ENCODE measurements around the gene MESP2.

The MESP2 gene

DNA sequence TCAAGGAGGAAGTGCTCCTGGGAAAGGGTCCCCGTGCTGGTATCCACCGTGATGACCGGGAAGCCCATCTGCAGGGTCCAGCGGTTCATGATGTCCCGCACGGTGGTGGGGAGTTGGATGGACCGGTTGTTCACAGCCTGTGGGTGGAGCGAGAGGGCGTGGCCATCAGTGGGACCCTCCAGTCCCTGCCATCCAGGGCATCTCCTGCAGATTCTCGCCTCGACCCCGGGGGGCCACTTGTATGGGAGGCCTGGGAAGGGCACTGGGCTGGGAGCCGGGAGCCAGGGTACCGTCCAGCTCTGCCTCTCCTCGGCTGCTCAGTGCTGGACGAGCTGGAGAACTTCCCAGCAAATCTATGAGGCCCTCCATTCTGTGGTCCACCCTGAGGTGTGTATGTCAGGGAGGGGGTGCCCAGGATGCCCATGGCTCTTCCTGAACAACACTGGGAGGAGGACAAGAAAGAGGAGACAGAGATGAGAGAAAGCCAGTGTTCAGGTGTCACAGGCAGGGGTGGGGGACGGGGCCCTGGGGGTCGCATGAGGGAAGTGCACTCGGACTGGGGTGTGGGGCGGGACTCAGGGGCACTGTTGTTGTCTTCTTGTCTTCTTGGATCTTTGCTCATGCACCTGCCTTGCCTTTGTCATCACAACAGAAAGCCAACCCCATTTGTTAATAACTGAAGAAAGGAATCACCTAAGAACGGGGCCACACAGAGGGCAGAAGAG lies 25.5 kb downstream of the MESP2 start:
- no peak for DNase-seq (ENCODE audit: low read depth in 2 of 2)

DNA sequence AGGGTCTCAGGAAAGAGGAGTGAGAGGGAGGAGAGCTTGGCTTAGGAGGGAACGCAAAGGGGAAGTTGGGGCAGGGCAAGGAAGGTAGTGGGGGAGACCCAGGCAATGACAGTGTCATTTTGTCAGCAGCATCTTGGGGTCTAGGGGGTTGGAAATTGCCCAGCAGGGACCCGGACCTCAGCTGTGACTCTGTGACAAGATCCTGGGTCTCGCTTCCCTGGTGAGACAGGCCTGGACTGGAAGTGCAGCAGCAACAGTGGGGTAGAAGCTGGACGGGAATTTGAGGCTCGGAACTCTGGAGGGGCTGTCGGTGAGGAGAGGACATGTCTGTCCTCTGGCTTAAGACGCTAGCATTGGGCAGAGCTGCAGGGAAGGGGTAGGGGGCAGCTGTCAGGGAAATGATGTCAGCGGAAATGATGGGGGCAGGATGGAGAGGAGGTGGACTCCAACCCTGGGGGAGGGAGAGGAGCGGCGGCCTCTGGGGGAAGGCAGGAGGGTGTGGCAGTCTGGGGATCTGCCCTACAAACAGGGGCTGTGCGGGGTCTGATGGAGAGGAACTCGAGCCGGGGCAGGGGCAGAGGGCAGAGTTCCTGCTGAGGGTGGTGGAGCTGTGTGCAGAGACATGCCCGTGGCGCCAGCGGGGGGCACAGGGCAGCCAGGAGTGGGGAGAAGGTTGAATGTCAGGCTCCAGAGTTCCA lies 26.2 kb downstream of the MESP2 start:
- DNase-seq (ENCODE audit: low read depth in 2 of 2) = no peak

- DNase-seq (ENCODE audit: low read depth in 2 of 2) = no peak
Observed at GRCh38 chr15:89802986-89803824, 27.1 kb downstream of the MESP2 start.

DNA sequence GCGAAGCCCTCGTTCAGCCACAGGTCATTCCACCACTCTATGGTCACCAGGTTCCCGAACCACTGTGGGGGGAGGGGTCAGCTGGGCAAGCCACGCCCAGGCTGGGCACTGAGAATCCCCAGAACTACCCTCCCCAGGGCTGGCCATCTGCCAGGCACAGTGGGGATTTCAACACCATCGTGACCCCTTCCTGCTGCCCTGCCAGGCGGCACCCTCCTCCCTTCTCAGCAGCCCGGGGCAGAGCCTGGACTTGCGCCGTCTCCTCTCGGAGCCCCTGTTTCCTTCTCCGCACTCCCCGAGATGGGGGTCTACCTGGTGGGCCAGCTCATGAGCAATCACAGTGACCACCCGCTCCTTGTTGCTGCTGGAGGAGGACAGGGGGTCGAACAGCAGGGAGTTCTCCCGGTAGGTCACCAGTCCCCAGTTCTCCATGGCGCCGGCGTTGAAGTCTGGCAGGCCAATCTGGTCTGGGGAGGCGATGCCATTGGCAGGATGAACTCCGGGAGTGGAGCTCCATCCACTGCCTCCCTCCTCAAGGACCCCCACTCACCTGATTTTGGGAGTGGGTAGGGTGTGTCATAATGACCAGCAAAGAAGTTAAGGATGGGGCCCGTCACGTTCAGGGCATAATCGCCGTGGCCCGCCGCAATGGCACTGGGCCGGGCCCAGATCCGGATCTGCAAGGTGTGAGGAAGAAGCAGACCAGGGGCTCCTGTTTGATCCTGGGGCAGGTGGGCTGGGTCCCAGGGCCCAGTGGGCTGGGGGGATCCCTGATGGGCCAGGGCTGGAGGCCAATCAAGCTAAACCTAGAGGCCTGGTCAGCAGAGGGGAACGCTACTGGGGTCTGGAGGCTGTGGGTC lies 28.0 kb downstream of the MESP2 start:
- no peak for DNase-seq (ENCODE audit: low read depth in 2 of 2)

GRCh38 chr15:89805241-89806209 lies 29.4 kb downstream of the MESP2 start:
- DNase-seq (ENCODE audit: low read depth in 2 of 2) = no peak

DNA sequence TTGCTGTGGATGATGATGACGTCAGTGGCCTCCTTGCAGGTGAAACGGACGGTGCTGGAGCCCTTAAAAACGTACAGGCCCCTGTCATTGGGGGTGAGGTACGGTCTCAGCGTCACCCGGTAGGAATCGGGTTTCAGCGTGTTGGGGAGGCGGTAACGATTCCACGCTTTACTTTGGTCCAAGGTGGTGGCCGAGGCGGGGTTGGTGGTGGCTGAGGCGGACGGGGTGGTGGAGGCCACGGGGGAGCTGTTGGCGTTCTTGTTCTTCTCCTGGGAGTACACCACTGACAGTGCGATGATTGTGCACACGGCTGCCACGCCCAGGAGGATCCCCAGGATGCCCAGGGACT lies 30.1 kb downstream of the MESP2 start:
- DNase-seq (ENCODE audit: low read depth in 2 of 2) = no peak

- DNase-seq (ENCODE audit: low read depth in 2 of 2) = no peak
Observed at GRCh38 chr15:89806559-89807550, 30.7 kb downstream of the MESP2 start.

DNA sequence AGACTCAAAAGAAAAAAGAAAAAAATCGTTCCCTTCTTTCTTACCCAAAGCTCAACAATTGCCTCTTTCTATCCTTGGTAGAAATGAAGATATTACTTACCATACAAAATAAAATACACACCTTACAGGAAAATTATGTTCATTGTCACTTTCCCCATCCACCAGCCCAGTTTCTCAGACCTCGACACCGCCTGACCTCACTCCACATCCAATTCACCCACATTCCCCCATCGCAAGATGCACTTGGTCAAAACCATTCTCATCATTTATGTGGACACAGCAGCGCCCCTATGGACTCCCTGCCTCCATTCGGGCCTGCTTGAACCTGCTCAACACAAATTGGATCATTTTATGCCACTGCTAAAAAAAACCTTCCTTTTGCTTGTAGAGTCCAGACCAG lies 31.6 kb downstream of the MESP2 start:
- DNase-seq (ENCODE audit: low read depth in 2 of 2) = no peak

DNA sequence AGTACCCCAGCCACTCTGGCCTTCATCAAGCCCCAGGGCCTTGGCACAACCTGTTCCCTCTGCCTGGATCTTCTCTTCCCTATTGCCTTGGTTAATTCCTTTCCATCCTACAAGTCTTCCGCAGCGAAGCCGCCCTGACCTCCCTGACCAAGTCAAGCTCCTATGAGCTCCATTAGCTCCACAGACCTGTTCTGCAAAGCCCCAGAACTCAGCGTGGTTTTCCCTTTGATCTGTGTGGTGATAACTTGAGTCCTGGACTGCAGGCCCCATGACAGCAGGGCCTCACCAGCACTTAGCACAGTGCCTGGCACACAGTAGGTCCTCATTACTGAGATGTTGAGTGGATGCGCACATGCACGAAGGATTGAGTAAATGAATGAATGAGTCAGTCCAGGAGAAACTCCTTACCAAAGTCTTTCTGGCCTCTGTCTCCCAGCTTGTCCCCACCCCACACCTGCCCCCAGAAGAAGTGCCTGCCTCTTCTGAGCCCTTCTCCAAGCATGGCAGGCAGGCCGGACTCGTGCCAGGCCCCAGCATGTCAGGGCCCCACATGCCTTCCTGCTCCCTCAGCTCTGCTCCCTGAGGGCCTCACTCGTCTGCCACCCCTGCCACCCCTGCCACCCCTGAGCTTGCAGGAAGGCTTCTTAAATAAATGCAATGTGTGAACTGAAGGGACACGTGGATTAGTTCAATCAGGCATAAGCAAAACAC lies 32.2 kb downstream of the MESP2 start:
- DNase-seq (ENCODE audit: low read depth in 2 of 2) = no peak

DNA sequence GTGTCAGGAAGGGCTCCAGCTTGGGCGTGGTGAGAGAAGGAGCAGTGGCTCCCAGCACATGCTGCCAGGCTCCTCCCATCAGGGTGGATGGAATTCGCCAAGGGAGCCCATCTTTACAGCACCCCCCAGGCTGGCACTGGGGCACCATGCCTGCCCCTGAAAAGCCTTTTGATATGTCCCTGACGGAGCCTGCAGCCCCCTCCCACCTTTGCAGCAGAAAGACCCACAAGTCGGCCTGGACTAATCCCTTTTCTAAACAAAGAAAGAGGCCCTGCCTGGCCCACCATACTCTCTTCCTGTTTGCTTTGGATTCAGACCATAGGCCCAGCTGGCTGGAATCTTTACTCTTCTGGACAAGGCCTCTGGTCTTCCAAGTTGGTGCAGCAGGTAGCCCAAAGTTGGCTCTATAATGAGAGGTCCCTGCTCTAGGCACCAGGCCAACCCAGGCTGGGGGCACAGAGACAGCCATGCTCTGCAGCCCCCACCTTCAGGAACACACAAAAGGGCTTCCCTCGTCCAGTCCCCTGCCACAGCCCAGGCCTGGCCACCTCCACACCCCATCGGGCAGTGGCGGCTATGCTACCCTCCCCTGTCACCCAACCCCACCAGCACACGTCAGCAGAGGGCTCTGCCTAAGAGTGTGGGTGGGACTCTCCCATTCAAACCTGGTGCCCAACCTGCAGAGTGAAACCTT lies 33.1 kb downstream of the MESP2 start:
- DNase-seq (ENCODE audit: low read depth in 2 of 2) = no peak

DNA sequence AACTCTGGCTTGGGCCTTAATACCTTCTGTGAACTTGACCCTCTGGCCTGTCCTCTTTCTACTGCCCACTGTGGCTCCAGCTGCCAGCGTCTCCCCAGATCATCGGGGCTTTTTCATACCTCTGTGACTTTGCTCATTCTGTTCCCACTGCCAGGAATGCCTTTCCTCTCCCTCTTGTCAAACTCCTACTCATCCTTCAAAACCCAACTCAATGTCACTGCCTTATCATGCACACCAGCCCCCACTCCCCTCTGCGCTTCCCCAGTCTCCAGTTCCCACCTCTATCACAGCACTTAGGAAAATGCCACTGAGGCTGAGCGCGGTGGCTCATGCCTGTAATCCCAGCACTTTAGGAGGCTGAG lies 33.6 kb downstream of the MESP2 start:
- no peak for DNase-seq (ENCODE audit: low read depth in 2 of 2)

DNA sequence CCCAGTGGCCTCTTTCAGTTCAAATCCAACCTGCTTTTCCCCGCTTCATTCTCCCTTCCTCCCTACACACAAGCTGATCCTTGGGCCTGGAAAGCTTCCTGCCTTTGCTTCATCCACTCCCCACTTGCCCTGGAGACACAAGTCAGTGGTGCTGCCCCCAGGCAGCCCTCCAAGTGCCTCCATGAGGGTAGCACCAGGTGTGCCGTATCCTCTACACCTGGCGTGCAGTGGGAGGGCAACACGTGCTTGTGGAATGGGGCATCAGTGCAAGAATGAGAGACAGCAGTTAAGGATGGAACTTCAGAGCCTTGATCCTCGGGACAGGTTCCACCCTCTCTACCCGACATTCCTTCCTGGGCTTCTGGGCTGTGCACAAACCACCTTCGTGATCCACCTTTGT lies 34.7 kb downstream of the MESP2 start:
- no peak for DNase-seq (ENCODE audit: low read depth in 2 of 2)

DNA sequence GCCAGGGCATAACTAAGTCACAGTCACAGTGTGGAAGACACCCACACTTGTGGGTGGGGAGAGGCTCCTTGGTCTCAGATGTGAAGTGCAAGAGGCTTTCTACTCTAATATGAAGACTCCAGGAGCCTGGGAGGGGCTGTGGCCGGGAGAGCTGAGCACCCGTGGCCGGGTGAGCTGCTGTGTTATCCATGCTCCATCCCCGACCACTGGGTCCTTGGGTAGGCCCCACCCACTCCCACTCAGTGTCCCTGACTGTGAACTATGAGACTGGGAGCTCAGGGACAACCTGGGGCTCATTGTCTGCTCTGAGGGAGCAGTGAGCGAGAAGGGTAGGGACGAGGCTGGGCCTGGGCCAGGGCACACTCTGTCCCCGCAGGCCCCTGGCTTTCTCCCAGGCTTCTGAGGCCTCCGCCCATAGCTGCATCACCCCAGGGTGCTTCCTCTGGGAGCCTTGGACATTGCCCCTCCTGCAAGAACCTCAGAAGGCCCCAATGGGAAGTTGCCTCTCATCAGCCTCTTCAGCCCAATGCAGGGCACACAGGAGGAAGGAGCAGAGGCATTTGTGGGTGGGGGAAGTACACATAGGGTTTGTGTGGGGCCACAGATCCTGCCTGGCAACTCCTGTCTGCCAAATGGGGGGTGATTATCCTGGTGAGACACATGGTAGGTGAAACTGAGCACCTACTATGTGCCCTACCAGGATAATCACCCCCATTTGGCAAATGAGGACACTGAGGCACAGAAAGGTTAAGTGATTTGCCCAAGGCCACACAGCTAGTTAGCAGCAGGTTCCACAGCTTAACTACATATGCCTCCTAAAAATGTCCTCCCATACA lies 36.1 kb downstream of the MESP2 start:
- DNase-seq (ENCODE audit: low read depth in 2 of 2) = no peak

GRCh38 chr15:89812847-89813320 lies 36.8 kb downstream of the MESP2 start:
- no peak for DNase-seq (ENCODE audit: low read depth in 2 of 2)

DNA sequence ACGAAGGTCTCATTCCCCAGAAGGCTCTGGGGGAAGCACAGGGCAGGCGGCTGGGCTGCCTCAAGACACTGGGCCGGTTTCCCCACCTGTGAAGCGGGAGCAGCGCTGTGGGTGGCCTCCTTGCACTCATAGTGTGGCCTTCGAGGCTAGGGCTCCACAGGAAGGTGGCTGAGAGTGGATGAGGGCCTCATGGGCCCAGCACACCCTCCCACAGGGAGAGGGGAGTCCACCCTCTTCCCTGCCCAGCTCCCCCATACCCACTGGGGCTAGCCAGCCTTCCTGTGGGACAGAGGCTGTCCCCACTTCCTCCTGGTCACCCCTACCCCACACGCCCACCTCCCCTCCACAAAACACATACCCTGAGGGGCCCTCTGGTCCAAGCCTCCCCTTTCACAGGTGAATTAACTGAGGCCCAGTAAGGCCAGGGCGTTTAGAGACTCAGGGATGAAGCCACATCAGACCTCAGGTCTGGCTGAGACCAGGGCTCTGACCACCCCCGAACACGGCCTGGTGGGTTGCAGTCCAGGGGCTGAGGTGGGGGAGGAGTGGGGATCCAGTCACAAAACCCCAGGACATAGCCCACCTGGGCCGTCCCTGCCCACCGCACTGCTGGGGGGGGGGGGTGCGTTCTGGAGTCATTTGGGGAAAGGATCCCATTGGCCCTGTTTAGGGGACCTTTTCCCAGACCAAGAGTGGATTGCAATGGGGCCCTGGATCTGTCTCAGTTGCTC lies 37.4 kb downstream of the MESP2 start:
- DNase-seq (ENCODE audit: low read depth in 2 of 2) = no peak

DNA sequence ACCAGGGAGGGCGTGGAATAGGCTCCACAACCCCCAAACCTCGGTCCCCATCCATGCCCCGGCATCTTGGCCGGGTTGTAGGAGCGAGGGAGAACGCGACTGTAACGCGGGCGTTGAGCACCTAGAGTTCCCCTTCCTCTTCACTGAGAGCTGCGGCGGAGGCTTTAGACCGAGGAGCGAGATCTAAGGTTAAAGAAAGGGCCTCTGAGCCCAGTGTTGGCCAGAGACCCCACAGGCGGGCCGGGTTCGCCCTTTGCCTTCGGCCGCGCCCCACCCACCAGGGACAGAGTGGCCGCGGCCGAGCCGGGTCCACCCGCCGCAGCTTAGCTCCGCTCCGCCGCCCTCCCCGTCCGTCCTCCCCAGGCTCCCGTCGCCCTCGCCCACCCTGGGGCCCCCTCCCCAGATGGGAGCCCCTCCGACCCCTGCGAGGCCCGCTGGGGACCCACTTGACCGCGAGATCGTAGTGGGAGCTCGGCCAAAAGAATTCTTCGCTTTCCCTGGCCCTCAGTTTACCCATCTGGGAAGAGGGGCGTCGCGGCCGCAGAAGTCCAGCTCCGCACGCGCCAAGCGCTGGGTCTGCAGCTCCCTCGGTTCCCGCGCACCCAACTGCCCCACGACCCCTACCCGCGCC lies 38.1 kb downstream of the MESP2 start:
- no peak for DNase-seq (ENCODE audit: low read depth in 2 of 2)

Measured in stimulated activated CD8-positive, alpha-beta memory T cell treated with anti-CD3 and anti-CD28 coated beads, Interleukin-7, amount 100 ng/mL, for 1 hour (primary cell).